Measurements from ENCODE around the gene SMO. TPM values are rescaled to one million over a fixed set of nuclear protein-coding genes. Genes with fewer than 3 reads are reported as not detected.

Gene SMO
- total RNA-seq, 4 donors from 2014 or later, result 1.9 to 8.6 (median 3.5) TPM

DNA sequence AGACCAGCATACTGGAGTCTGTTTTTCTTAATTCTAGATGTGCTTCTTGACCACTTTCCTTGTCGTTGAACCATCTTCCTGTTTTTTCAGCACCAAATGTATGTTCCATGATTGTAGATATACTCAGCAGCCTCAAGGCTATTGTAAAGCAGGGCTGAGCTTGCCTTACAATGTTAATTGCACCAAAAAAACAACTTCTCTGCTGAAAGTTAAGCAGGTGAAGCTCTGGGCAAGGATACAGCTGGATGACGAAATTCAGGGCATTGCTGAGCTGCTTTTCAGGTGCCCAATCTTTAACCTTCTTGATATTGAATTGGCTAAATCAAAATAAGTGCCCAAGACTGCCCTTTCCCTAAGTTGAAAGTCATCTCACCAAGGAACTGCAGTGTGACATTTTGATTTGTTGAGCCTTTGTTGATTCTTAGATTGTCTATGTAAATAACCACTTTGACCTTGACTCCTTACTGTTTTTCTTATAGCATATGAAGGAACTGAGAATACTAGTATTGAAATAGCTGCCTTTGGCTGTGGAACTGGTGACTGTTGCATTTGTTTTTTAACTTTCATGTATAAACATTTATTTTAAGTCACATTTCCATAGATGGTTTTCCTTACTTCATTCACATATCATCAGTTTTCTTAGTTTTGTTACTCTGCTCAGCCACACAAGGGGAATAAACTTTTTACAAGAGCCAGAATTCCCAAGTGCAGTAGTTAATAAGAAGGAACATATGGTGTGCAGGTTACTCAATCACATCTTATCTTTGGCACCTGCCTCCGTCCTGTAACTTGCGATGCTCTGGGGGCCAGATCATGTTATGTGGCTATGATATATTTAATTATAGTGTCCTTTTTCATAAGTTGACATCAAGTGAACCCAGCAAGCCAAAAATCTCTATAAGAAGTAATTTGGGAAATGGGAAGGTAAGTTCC is 39.5 kb downstream of the SMO start:
- no peak overlapping the region for H3K27ac ChIP-seq
- intact Hi-C loops (cut with DNase I; ENCODE audit: low total_unique reads) (no loop called here), in situ Hi-C loops (cut with MboI; ENCODE audit: low pct_ligation_motif_present in 1 of 4, low pct_unique_long_range_greater_than_20kb in 1 of 4, low sequenced_read_pairs in 3 of 4) (loop anchor here in 1 of 4 donors (10.0 kb wide), 1 partner anchor 47 kb away; no protein-coding TSS in a partner anchor)
- no peaks in the 10 kb centered on the region for H3K36me3 ChIP-seq
- no peaks in the 10 kb centered on the region for H3K27me3 ChIP-seq
- H3K4me3 ChIP-seq, result no peak overlapping the region
- 68 to 82% methylated on average over 3 to 4 of the region's 4 CpGs for WGBS, 2 donors (ENCODE audit: low coverage in 1 of 2)
- peaks cover 11 to 37% (median 17%) of the 10 kb centered on the region in 4 donors for H3K4me1 ChIP-seq
- H3K9me3 ChIP-seq, result no peaks in the 10 kb centered on the region
- DNase-seq, result no peak
- TF ChIP-seq POLR2AphosphoS5 (IDR thresholded peaks at IDR 0.05), result no peak
- TF ChIP-seq EP300 (IDR thresholded peaks at IDR 0.05; ENCODE audit: low read depth), result no peak
- no peak for TF ChIP-seq POLR2A (IDR thresholded peaks at IDR 0.05)
- TF ChIP-seq, protein P1, sequence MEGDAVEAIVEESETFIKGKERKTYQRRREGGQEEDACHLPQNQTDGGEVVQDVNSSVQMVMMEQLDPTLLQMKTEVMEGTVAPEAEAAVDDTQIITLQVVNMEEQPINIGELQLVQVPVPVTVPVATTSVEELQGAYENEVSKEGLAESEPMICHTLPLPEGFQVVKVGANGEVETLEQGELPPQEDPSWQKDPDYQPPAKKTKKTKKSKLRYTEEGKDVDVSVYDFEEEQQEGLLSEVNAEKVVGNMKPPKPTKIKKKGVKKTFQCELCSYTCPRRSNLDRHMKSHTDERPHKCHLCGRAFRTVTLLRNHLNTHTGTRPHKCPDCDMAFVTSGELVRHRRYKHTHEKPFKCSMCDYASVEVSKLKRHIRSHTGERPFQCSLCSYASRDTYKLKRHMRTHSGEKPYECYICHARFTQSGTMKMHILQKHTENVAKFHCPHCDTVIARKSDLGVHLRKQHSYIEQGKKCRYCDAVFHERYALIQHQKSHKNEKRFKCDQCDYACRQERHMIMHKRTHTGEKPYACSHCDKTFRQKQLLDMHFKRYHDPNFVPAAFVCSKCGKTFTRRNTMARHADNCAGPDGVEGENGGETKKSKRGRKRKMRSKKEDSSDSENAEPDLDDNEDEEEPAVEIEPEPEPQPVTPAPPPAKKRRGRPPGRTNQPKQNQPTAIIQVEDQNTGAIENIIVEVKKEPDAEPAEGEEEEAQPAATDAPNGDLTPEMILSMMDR (IDR thresholded peaks at IDR 0.05), result no peak

DNA sequence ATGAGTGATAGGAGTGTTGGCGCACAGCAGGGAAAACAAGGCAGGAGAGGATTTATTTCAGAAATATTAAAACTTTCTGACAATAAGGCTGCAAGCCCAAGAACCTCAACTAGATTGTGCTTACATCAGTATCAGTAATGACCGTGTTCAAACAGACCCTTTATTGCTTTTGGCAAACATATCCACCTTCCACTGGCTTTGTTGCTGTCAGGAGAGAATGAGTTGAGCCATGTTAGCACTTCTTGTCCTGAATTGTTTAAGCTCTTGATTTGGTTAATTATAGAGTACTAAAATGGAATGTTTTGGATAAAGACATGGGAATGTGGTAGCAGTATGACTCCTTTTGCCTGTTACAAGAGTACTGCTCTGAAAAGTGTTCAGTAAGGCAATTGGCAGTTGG is 40.2 kb downstream of the SMO start:
- H3K36me3 ChIP-seq, result no peaks in the 10 kb centered on the region
- WGBS, 2 donors (ENCODE audit: low coverage in 1 of 2), result 67 to 76% methylated on average over 1 to 2 of the region's 2 CpGs
- intact Hi-C loops (cut with DNase I; ENCODE audit: low total_unique reads), result no loop called here
- H3K9me3 ChIP-seq, result no peaks in the 10 kb centered on the region
- H3K4me1 ChIP-seq, result peaks cover 11 to 37% (median 17%) of the 10 kb centered on the region in 4 donors
- no peak overlapping the region for H3K27ac ChIP-seq
- no peak for TF ChIP-seq POLR2AphosphoS5 (IDR thresholded peaks at IDR 0.05)
- TF ChIP-seq, protein P1 (IDR thresholded peaks at IDR 0.05), result no peak
- TF ChIP-seq POLR2A (IDR thresholded peaks at IDR 0.05), result no peak
- no peak for TF ChIP-seq EP300 (IDR thresholded peaks at IDR 0.05; ENCODE audit: low read depth)
- no peaks in the 10 kb centered on the region for H3K27me3 ChIP-seq
- DNase-seq, result no peak
- no peak overlapping the region for H3K4me3 ChIP-seq
- in situ Hi-C loops (cut with MboI; ENCODE audit: low pct_ligation_motif_present in 1 of 4, low pct_unique_long_range_greater_than_20kb in 1 of 4, low sequenced_read_pairs in 3 of 4), result loop anchor here in 1 of 4 donors (10.0 kb wide), 1 partner anchor 46 kb away; no protein-coding TSS in a partner anchor

DNA sequence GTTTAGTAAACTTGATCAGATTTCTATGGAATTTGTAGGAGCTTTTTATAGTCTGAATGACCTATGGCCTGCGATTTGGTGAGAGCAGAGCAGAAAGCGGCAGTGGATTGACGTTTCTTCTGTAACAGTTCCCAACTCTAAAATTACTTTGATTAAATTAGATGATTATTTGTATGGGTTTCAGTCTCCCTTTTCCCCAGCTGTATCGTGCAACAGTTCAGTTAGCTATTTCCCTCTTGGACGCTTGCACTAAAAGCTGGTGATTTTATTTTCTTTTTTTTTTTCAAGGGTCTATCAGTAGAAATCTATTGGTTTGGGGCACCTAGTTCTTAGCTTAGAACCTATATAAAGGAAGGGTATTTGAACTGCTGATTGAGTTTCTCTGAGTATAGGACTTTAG is 43.2 kb downstream of the SMO start:
- no peak overlapping the region for H3K27ac ChIP-seq
- WGBS, 2 donors (ENCODE audit: low coverage in 1 of 2), result 89 to 96% methylated on average over 5 of the region's 5 CpGs
- no peak for TF ChIP-seq POLR2AphosphoS5 (IDR thresholded peaks at IDR 0.05)
- no peak for TF ChIP-seq POLR2A (IDR thresholded peaks at IDR 0.05)
- TF ChIP-seq EP300 (IDR thresholded peaks at IDR 0.05; ENCODE audit: low read depth), result no peak
- TF ChIP-seq, protein P1 (IDR thresholded peaks at IDR 0.05), result no peak
- H3K4me1 ChIP-seq, result peaks cover 0 to 20% (median 5%) of the 10 kb centered on the region in 4 donors
- no peaks in the 10 kb centered on the region for H3K27me3 ChIP-seq
- no peaks in the 10 kb centered on the region for H3K9me3 ChIP-seq
- H3K4me3 ChIP-seq, result no peak overlapping the region
- DNase-seq, result no peak
- intact Hi-C loops (cut with DNase I; ENCODE audit: low total_unique reads), result no loop called here
- H3K36me3 ChIP-seq, result no peaks in the 10 kb centered on the region
- in situ Hi-C loops (cut with MboI; ENCODE audit: low pct_ligation_motif_present in 1 of 4, low pct_unique_long_range_greater_than_20kb in 1 of 4, low sequenced_read_pairs in 3 of 4), result no loop called here

DNA sequence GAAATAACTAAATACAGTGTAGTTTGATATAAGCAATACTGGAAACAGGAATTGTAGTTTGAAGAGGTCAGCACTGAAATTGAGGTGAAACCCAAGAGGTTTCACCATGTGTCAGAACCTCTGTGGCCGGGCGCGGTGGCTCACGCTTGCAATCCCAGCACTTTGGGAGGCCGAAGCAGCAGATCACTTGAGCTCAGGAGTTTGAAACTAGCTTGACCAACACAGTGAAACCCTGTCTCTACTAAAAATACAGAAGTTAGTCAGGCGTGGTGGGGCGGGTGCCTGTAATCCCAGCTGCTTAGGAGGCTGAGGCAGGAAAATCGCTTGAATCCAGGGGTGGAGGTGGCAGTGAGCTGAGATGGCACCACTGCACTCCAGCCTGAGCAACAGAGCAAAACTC is 50.1 kb downstream of the SMO start:
- intact Hi-C loops (cut with DNase I; ENCODE audit: low total_unique reads), result no loop called here
- no peaks in the 10 kb centered on the region for H3K36me3 ChIP-seq
- H3K27ac ChIP-seq, result no peak overlapping the region
- WGBS, 2 donors (ENCODE audit: low coverage in 1 of 2), result 70 to 80% methylated on average over 4 to 8 of the region's 8 CpGs
- no peak overlapping the region for H3K4me3 ChIP-seq
- no peaks in the 10 kb centered on the region for H3K27me3 ChIP-seq
- TF ChIP-seq POLR2AphosphoS5 (IDR thresholded peaks at IDR 0.05) (no peak), EP300 (IDR thresholded peaks at IDR 0.05; ENCODE audit: low read depth) (no peak), POLR2A (IDR thresholded peaks at IDR 0.05) (no peak)
- TF ChIP-seq, protein P1 (IDR thresholded peaks at IDR 0.05), result no peak
- H3K4me1 ChIP-seq, result peaks cover 0 to 5% (median 0%) of the 10 kb centered on the region in 4 donors
- in situ Hi-C loops (cut with MboI; ENCODE audit: low pct_ligation_motif_present in 1 of 4, low pct_unique_long_range_greater_than_20kb in 1 of 4, low sequenced_read_pairs in 3 of 4), result no loop called here
- DNase-seq, result peak; percentile 22
- H3K9me3 ChIP-seq, result no peaks in the 10 kb centered on the region
